Measurements from ENCODE around the gene PIGO. TPM values are rescaled to one million over a fixed set of nuclear protein-coding genes. Genes with fewer than 3 reads are reported as not detected.

Gene PIGO
- total RNA-seq, 2 donors from 2014 or later = 29.9 to 30.7 TPM

DNA sequence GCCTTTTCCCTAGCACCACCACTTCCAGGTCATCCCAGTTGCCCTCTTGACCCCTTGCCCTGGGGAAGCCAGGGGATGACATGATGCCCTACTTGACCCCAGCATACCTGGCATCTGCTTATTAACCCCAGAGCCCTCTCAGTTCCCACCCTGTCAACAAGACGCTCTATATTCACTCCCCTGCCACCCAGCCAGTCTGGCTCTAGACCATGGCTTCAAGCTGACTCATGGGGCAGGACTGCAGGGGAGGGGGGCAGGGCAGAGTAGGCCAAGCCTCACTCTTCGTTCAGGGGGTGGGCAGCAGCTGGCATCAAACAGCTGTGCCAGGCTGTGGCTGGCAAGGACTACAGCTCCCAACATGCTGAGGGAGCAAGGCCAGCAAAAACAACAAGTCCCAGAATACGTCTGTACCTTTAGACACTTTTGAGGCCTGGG lies 14.0 kb upstream of the PIGO start:
- TF ChIP-seq POLR2AphosphoS5 (IDR thresholded peaks at IDR 0.05) = no peak
- no peak for TF ChIP-seq POLR2A (IDR thresholded peaks at IDR 0.05)
- TF ChIP-seq, protein P1, sequence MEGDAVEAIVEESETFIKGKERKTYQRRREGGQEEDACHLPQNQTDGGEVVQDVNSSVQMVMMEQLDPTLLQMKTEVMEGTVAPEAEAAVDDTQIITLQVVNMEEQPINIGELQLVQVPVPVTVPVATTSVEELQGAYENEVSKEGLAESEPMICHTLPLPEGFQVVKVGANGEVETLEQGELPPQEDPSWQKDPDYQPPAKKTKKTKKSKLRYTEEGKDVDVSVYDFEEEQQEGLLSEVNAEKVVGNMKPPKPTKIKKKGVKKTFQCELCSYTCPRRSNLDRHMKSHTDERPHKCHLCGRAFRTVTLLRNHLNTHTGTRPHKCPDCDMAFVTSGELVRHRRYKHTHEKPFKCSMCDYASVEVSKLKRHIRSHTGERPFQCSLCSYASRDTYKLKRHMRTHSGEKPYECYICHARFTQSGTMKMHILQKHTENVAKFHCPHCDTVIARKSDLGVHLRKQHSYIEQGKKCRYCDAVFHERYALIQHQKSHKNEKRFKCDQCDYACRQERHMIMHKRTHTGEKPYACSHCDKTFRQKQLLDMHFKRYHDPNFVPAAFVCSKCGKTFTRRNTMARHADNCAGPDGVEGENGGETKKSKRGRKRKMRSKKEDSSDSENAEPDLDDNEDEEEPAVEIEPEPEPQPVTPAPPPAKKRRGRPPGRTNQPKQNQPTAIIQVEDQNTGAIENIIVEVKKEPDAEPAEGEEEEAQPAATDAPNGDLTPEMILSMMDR (IDR thresholded peaks at IDR 0.05) = no peak
- Histone ChIP-seq H3K9me3 (no peaks in the 10 kb centered on the region), H3K36me3 (peaks cover 16 to 20% of the 10 kb centered on the region in 2 donors), H3K4me3 (peak overlapping the region in 1 of 2 donors; percentile 73), H3K27me3 (replicated peaks; ENCODE audit: insufficient read depth) (no peaks in the 10 kb centered on the region), H3K4me1 (replicated peaks) (peaks cover 11% of the 10 kb centered on the region), H3K27ac (no peak overlapping the region)
- intact Hi-C loops (cut with DNase I) = loop anchor here (10.0 kb wide), 3 partner anchors 54 to 624 kb away; partner anchors contain the start of genes CREB3, TESK1, TLN1 and UNC13B
- no peak for DNase-seq (ENCODE audit: low spot score)
- WGBS = 11% methylated on average over 3 of the region's 3 CpGs

DNA sequence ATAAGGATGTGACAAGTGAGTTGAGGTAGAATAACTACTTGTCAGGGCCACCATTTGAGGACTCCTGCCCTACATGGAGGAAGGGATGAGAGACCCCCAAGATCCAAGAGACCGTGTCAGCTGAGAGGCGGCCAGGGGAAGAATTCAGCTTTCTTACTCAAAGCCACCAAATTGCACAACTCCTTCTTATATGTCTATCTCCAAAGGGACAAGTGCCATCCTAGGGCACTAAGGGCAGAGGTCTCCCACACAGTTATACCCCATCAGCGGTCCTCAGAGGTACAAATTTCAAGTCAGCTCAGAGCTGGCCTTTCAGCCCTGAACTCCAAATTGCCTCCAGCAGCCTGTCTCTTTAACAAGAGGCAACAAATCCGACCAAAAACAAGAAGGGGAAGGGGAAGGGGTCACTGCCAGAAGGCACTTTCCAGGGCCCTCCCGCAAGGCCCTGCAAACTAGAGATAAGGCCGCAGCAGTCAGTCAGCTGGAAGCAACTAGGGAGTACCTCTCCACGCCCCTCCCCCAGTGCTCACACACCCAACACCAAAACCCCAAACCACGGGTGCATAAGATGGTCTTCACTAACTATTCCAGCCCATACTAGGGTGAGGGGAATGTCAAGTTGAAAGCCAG lies 12.7 kb upstream of the PIGO start:
- no peaks in the 10 kb centered on the region for H3K9me3 ChIP-seq
- DNase-seq (ENCODE audit: low spot score) = no peak
- peaks cover 20 to 28% of the 10 kb centered on the region in 2 donors for H3K36me3 ChIP-seq
- TF ChIP-seq POLR2AphosphoS5 (IDR thresholded peaks at IDR 0.05) (no peak), POLR2A (IDR thresholded peaks at IDR 0.05) (no peak)
- TF ChIP-seq, protein P1 (IDR thresholded peaks at IDR 0.05) = no peak
- peaks cover 11% of the 10 kb centered on the region for H3K4me1 ChIP-seq (replicated peaks)
- H3K27ac ChIP-seq = no peak overlapping the region
- no peak overlapping the region for H3K4me3 ChIP-seq
- no peaks in the 10 kb centered on the region for H3K27me3 ChIP-seq (replicated peaks; ENCODE audit: insufficient read depth)
- 67% methylated on average over 8 of the region's 8 CpGs for WGBS
- intact Hi-C loops (cut with DNase I) = no loop called here

DNA sequence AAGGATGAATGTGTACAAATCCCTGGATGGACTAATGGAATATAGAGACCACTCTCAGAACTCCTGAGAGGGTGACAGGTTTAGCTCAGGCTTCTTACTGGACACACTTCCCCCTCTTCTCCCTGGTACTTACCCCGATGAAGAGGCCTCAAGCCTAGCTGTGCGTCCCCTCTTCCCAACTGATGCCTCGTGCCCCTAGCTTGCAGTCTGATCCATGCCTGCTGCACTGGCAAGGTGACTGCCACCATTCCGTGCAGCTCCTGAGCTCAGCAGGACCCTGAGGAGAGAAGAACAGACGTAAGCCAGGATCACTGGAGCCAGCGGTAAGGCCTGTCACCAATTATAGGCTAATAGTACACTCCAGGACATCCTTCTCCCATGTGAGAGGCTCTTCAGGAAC lies 12.1 kb upstream of the PIGO start:
- no peaks in the 10 kb centered on the region for H3K9me3 ChIP-seq
- TF ChIP-seq POLR2A (IDR thresholded peaks at IDR 0.05) (no peak), POLR2AphosphoS5 (IDR thresholded peaks at IDR 0.05) (no peak)
- TF ChIP-seq, protein P1 (IDR thresholded peaks at IDR 0.05) = no peak
- DNase-seq (ENCODE audit: low spot score) = no peak
- intact Hi-C loops (cut with DNase I) = no loop called here
- peaks cover 20 to 28% of the 10 kb centered on the region in 2 donors for H3K36me3 ChIP-seq
- H3K27ac ChIP-seq = no peak overlapping the region
- no peaks in the 10 kb centered on the region for H3K27me3 ChIP-seq (replicated peaks; ENCODE audit: insufficient read depth)
- no peak overlapping the region for H3K4me3 ChIP-seq
- WGBS = 93% methylated on average over 6 of the region's 6 CpGs
- peaks cover 6% of the 10 kb centered on the region for H3K4me1 ChIP-seq (replicated peaks)

DNA sequence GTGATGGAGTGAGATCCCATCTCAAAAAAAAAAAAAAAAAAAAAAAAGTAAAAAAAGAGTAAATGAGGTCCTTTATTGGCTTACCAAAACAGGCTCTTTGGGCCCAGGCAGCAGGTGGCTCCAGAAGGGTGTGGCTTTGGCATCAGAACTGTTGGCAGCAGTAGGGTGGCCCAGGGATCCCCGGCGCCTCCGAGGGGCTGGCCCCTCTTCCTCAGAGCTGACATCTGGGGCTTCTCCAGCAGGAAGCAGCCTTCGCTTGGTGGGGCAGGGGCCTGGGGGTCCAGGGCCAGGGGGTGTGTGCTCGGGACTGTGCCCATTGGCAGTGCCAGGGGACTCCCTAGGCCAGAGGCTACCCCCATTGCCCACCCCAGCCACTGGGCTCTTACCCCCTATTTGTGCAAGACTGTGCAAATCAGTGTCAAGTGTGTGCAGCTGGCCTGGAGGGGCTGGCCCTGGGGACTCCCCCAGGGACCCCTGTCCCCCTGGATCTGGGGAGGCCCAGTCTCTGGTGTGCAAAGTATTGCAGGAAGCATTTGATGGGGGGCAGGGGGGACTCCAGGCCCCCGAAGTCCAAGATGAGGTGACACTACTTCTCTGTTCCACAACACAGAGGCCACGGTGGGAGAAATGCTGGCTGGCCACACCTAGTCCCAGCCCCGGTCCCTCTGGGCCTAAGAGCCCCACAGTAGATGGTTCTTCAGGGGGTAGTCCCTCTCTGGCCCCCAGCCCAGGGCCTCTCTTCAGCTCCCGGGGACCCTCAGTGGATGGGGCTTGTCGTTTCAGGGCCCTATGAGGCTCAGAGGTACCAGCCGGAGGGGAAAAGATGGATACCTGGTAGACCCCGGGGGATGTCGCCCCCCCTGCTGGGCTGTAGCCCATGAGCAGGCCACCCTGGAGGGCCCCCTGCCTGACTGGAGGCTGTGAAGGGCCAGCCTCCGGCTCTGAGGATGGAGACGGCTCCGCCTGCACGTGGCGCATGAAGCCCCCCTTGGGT lies 11.2 kb upstream of the PIGO start:
- peaks cover 20 to 28% of the 10 kb centered on the region in 2 donors for H3K36me3 ChIP-seq
- no peaks in the 10 kb centered on the region for H3K9me3 ChIP-seq
- no peaks in the 10 kb centered on the region for H3K27me3 ChIP-seq (replicated peaks; ENCODE audit: insufficient read depth)
- TF ChIP-seq POLR2A (IDR thresholded peaks at IDR 0.05) = no peak
- no peak for TF ChIP-seq POLR2AphosphoS5 (IDR thresholded peaks at IDR 0.05)
- TF ChIP-seq, protein P1 (IDR thresholded peaks at IDR 0.05) = no peak
- H3K27ac ChIP-seq = no peak overlapping the region
- intact Hi-C loops (cut with DNase I) = no loop called here
- no peak for DNase-seq (ENCODE audit: low spot score)
- no peak overlapping the region for H3K4me3 ChIP-seq
- H3K4me1 ChIP-seq (replicated peaks) = peaks cover 4% of the 10 kb centered on the region
- WGBS = 77% methylated on average over 18 of the region's 18 CpGs
